Measurements from ENCODE around the gene SBF2.

The SBF2 gene

GRCh38 chr11:9736365-9736764 is 557.7 kb downstream of the SBF2 start:
- DNase-seq, result no peak

- DNase-seq, result no peak
Observed at GRCh38 chr11:9735919-9736318, 558.1 kb downstream of the SBF2 start.

GRCh38 chr11:9735236-9735635 is 558.8 kb downstream of the SBF2 start:
- no peak for DNase-seq

- DNase-seq, result no peak
Observed at GRCh38 chr11:9733212-9733611, 560.8 kb downstream of the SBF2 start.

DNA sequence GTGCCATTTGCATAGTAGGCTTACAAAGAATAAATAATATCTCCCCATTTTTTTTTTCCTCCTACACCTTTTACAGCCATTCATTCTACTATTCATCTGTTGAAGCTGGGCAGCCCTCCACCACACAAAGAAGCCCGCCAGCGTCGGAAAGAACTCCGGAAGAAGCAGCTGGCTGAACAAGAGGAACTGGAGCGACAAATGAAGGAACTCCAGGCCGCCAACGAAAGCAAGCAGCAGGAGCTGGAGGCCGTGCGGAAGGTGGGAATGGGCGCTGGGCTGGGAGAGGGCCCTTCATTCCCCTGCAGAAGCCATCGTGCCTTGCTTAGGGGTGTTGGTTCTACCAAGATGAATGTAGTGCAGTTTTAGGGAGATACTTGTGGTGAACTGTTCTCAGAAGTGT is 561.6 kb downstream of the SBF2 start:
- DNase-seq, result no peak

- no peak for DNase-seq
Observed at GRCh38 chr11:9731256-9731655, 562.8 kb downstream of the SBF2 start.
